AG10803 (cell line): ENCODE data around the gene GP1BA.

Experiments
- DNase-seq: peaks from one replicate; pipeline ENCODE4 v3.0.0; 2010; ENCODE audit warnings: low read depth
- H3K4me3 ChIP-seq: 2 replicates; pipeline ENCODE4 v1.5.1; 2011; ENCODE audit warnings: mild to moderate bottlenecking, low read length, control low read depth
- CTCF ChIP-seq: conservative IDR thresholded peaks from 2 replicates; pipeline ENCODE4 v1.5.1; 2011; ENCODE audit warnings: mild to moderate bottlenecking, low read length, control low read depth, inconsistent platforms

Gene GP1BA

GRCh38 chr17:4956493-4957061 is 24.5 kb downstream of the GP1BA start:
- DNase-seq = no peak
- no peak overlapping the region for H3K4me3 ChIP-seq
- no peak; the same call in 1 of the 2 replicates for TF ChIP-seq CTCF

GRCh38 chr17:4958102-4958501 is 26.0 kb downstream of the GP1BA start:
- TF ChIP-seq CTCF = no peak
- no peak overlapping the region for H3K4me3 ChIP-seq
- no peak for DNase-seq

GRCh38 chr17:4959261-4959965 is 27.3 kb downstream of the GP1BA start:
- no peak for DNase-seq
- no peak for TF ChIP-seq CTCF
- H3K4me3 ChIP-seq = no peak overlapping the region

- DNase-seq = no peak
- no peak overlapping the region for H3K4me3 ChIP-seq
- no peak for TF ChIP-seq CTCF
These were observed 28.3 kb downstream of the GP1BA start for GRCh38 chr17:4960279-4960922.

GRCh38 chr17:4965311-4965986 is 33.4 kb downstream of the GP1BA start:
- TF ChIP-seq CTCF = no peak
- no peak overlapping the region for H3K4me3 ChIP-seq
- DNase-seq = no peak

GRCh38 chr17:4966844-4967538 is 34.9 kb downstream of the GP1BA start:
- DNase-seq = peak; percentile 100
- H3K4me3 ChIP-seq = peak overlapping the region; percentile 91
- no peak for TF ChIP-seq CTCF
